ENCODE data around the gene SMARCA2.

DNA sequence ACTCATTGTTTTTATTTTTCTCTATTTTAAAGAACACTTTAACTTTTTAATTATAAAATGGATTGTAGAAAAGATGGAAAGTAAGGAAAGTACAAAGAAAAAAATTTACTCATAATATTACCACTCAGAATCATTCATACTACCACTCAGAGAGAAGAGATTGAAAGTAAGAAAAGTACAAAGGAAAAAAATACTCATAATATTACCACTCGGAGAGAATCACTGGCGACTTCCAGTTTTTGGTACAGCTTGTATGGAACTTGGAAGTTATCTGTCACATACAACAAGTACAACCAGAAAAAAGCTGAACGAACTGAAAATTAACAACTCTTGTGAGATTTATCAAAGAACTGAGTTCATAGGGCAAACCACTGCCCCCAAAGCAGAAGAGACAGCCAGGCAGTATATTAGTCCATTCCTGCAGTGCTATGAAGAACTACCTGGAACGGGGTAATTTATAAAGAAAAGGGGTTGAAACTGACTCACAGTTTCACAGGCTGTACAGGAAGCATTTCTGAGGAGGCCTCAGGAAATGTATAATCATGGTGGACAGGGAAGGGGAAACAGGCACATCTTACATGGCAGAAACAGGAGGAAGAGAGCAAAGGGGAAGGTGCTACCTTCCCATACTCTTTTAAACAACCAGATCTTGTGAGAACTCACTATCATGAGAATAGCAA, 183.9 kb downstream of the SMARCA2 start:
- TF ChIP-seq, protein P1, sequence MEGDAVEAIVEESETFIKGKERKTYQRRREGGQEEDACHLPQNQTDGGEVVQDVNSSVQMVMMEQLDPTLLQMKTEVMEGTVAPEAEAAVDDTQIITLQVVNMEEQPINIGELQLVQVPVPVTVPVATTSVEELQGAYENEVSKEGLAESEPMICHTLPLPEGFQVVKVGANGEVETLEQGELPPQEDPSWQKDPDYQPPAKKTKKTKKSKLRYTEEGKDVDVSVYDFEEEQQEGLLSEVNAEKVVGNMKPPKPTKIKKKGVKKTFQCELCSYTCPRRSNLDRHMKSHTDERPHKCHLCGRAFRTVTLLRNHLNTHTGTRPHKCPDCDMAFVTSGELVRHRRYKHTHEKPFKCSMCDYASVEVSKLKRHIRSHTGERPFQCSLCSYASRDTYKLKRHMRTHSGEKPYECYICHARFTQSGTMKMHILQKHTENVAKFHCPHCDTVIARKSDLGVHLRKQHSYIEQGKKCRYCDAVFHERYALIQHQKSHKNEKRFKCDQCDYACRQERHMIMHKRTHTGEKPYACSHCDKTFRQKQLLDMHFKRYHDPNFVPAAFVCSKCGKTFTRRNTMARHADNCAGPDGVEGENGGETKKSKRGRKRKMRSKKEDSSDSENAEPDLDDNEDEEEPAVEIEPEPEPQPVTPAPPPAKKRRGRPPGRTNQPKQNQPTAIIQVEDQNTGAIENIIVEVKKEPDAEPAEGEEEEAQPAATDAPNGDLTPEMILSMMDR (IDR thresholded peaks at IDR 0.05; ENCODE audit: poor library complexity, severe bottlenecking): no peak
- TF ChIP-seq EZH2 (IDR thresholded peaks at IDR 0.05; ENCODE audit: borderline replicate concordance, insufficient read depth, low read length, poor library complexity, severe bottlenecking): no peak
- TF ChIP-seq POLR2AphosphoS5 (IDR thresholded peaks at IDR 0.05): no peak
- no peak for TF ChIP-seq EP300 (conservative IDR thresholded peaks at IDR 0.05; ENCODE audit: poor library complexity, severe bottlenecking)
